SK-N-SH treated with all-trans-retinoic acid at 6 μM for 48 hours (cell line): ENCODE results near the gene LRRC8C.

Experiments used
- ESRRG ChIP-seq: fragments of 250-450 bp; sonication (Bioruptor Pico); IDR thresholded peaks from 2 replicates; pipeline ENCODE4 v1.6.1; 2021; ENCODE audit warnings: mild to moderate bottlenecking
- ISL1 ChIP-seq: fragments of 250-450 bp; sonication (Bioruptor Pico); IDR thresholded peaks from 2 replicates; pipeline ENCODE4 v2.1.2; 2022; ENCODE audit warnings: mild to moderate bottlenecking, moderate library complexity
- POU6F1 ChIP-seq: fragments of 250-450 bp; sonication (Bioruptor Pico); IDR thresholded peaks from 2 replicates; pipeline ENCODE4 v1.8.0; 2021; ENCODE audit warnings: low read depth, mild to moderate bottlenecking, moderate library complexity, borderline replicate concordance
- ZFP3 ChIP-seq: fragments of 250-450 bp; sonication (Bioruptor Pico); IDR thresholded peaks from 2 replicates; pipeline ENCODE4 v1.5.0; 2020; ENCODE audit warnings: mild to moderate bottlenecking, moderate library complexity
- ZNF565 ChIP-seq: fragments of 450-650 bp; formaldehyde crosslinking; conservative IDR thresholded peaks from 2 replicates; pipeline ENCODE4 v1.5.0; 2020; ENCODE audit warnings: low read depth, mild to moderate bottlenecking, moderate library complexity

GRCh38 chr1:89629146-89629545 lies 3.8 kb upstream of the LRRC8C start:
- TF ChIP-seq ESRRG (CRISPR knock-in tag) (no peak), ISL1 (no peak), ZFP3 (CRISPR knock-in tag) (no peak), POU6F1 (CRISPR knock-in tag) (no peak), ZNF565 (CRISPR knock-in tag) (no peak)
